Smooth muscle cell (in vitro differentiated cells): ENCODE results near the gene TRIM50. TPM values are rescaled to one million over a fixed set of nuclear protein-coding genes. Genes with fewer than 3 reads are reported as not detected.
"Not testable (repeated sequence)": the region's sequence is repeated elsewhere in the genome, so short reads cannot be mapped to it uniquely, and the experiment has no call there.

Source experiments
- DNase-seq: peaks from one replicate; lab custom pipeline; 2025; ENCODE audit not compliant: unreplicated experiment; lab: John Stamatoyannopoulos, UW
- H2AFZ ChIP-seq: fragments of 200-600 bp; sonication (generic); 2 replicates; pipeline ENCODE4 v1.6.0; 2016; ENCODE audit warnings: antibody characterized with exemption, low read depth, mild to moderate bottlenecking
- H3F3A ChIP-seq: fragments of 200-600 bp; sonication (generic); 2 replicates; pipeline ENCODE4 v1.6.0; 2017; ENCODE audit warnings: antibody characterized with exemption, low read depth
- H3K27ac ChIP-seq: fragments of 200-600 bp; sonication (generic); 2 replicates; pipeline ENCODE4 v1.5.1; 2016; ENCODE audit warnings: low read depth, mild to moderate bottlenecking
- H3K27me3 ChIP-seq: fragments of 200-600 bp; sonication (generic); 2 replicates; pipeline ENCODE4 v1.6.1; 2016; ENCODE audit warnings: low read depth, mild to moderate bottlenecking
- H3K36me3 ChIP-seq: fragments of 200-600 bp; sonication (generic); 2 replicates; pipeline ENCODE4 v1.5.1; 2016; ENCODE audit warnings: low read depth
- H3K4me1 ChIP-seq: fragments of 200-600 bp; sonication (generic); 2 replicates; pipeline ENCODE4 v1.5.1; 2016; ENCODE audit warnings: low read depth
- H3K4me2 ChIP-seq: fragments of 200-600 bp; sonication (generic); 2 replicates; pipeline ENCODE4 v1.6.0; 2016; ENCODE audit warnings: mild to moderate bottlenecking
- H3K4me3 ChIP-seq: fragments of 200-600 bp; sonication (generic); 2 replicates; pipeline ENCODE4 v1.5.1; 2016; ENCODE audit warnings: mild to moderate bottlenecking
- H3K79me2 ChIP-seq: fragments of 200-600 bp; sonication (generic); 2 replicates; pipeline ENCODE4 v1.6.0; 2016; ENCODE audit warnings: low read depth, mild to moderate bottlenecking
- H3K9ac ChIP-seq: fragments of 200-600 bp; sonication (generic); 2 replicates; pipeline ENCODE4 v1.6.0; 2016; ENCODE audit warnings: low read depth
- H3K9me3 ChIP-seq: fragments of 200-600 bp; sonication (generic); replicated peaks from 2 replicates; pipeline ENCODE4 v1.5.1; 2016; ENCODE audit warnings: low read depth
- H4K20me1 ChIP-seq: fragments of 200-600 bp; sonication (generic); 2 replicates; pipeline ENCODE4 v1.6.0; 2016; ENCODE audit warnings: low read depth
- CTCF ChIP-seq: fragments of 200-600 bp; sonication (generic); IDR thresholded peaks from 2 replicates; pipeline ENCODE4 v1.5.1; 2017; ENCODE audit warnings: borderline replicate concordance, mild to moderate bottlenecking, antibody characterized with exemption; ENCODE audit not compliant: insufficient read depth, poor library complexity, severe bottlenecking
- WGBS: methylation state at CpG from one replicate; pipeline ENCODE4 v1.1.7; 2016; ENCODE audit warnings: low lambda C conversion rate; 5-methylcytosine and 5-hydroxymethylcytosine counted together
- polyA plus RNA-seq: library from polyadenylated mRNA; unstranded; fragments of >200 nt; fragmentation: Nextera tagmentation; extraction: Ambion mirVana; gene quantifications from 2 replicates; pipeline ENCODE4 v1.2.1, GENCODE V29; 2016
- total RNA-seq: library from RNA; depleted of rRNA; stranded (reverse); fragments of >200 nt; gene quantifications from 2 replicates; pipeline ENCODE4 v1.2.3, GENCODE V29; 2014

The TRIM50 gene
- total and polyA plus RNA-seq, 2 experiments from 2014 or later, result not detected

- 94% methylated on average over 37 of the region's 48 CpGs for WGBS
- no peak overlapping the region for H3K4me3 ChIP-seq
- TF ChIP-seq CTCF, result no peak
Measured at GRCh38 chr7:73312831-73313520, 14.9 kb downstream of the TRIM50 start.

GRCh38 chr7:73311421-73311820, 16.5 kb downstream of the TRIM50 start:
- not testable (repeated sequence) for H3K27ac ChIP-seq, H3K9me3 ChIP-seq, H3F3A ChIP-seq, H3K4me3 ChIP-seq, H3K4me2 ChIP-seq, H3K36me3 ChIP-seq, H3K27me3 ChIP-seq, H3K9ac ChIP-seq, H4K20me1 ChIP-seq, H3K4me1 ChIP-seq, DNase-seq, H3K79me2 ChIP-seq, H2AFZ ChIP-seq
- WGBS, result 74% methylated on average over 7 of the region's 7 CpGs

More at GRCh38 chr7:73312831-73313520, 14.9 kb downstream of the TRIM50 start:
- H3K9me3 ChIP-seq, result no peaks in the 10 kb centered on the region
- no peak for DNase-seq
- no peaks in the 10 kb centered on the region for H4K20me1 ChIP-seq
- H3K79me2 ChIP-seq, result peaks cover 7% of the 10 kb centered on the region
- H3K9ac ChIP-seq, result no peak overlapping the region
- H3K36me3 ChIP-seq, result no peaks in the 10 kb centered on the region
- H3F3A ChIP-seq, result no peaks in the 10 kb centered on the region
- no peak overlapping the region for H2AFZ ChIP-seq
- H3K27ac ChIP-seq, result no peak overlapping the region
- H3K4me2 ChIP-seq, result no peak overlapping the region
- no peaks in the 10 kb centered on the region for H3K27me3 ChIP-seq
- H3K4me1 ChIP-seq, result peaks cover 5% of the 10 kb centered on the region

- H4K20me1 ChIP-seq, result no peaks in the 10 kb centered on the region
- peak; percentile 24 for DNase-seq
- H2AFZ ChIP-seq, result peak within 1 kb of the TSS; percentile 68
- H3K27me3 ChIP-seq, result no peaks in the 10 kb centered on the region
- no peak within 1 kb of the TSS for H3K27ac ChIP-seq
- peak within 1 kb of the TSS; percentile 60 for H3K9ac ChIP-seq
- H3K4me1 ChIP-seq, result peaks cover 5% of the 10 kb centered on the region
- H3K36me3 ChIP-seq, result no peaks in the 10 kb centered on the region
- 15% methylated on average over 39 of the region's 40 CpGs for WGBS
- peak within 1 kb of the TSS; percentile 71 for H3K4me3 ChIP-seq
- peak within 1 kb of the TSS; percentile 92 for H3K4me2 ChIP-seq
- H3K79me2 ChIP-seq, result peaks cover 7% of the 10 kb centered on the region
- no peaks in the 10 kb centered on the region for H3F3A ChIP-seq
- no peak for TF ChIP-seq CTCF
- H3K9me3 ChIP-seq, result no peaks in the 10 kb centered on the region
Measured at GRCh38 chr7:73308665-73309214, 19.1 kb downstream of the TRIM50 start, which contains the start of gene NSUN5. NSUN5 (minus strand) TSS chr7:73308826; CDS start chr7:73308790, 36 bp downstream.

- Histone ChIP-seq H3K9me3 (no peaks in the 10 kb centered on the region), H3K79me2 (peaks cover 7% of the 10 kb centered on the region), H3K4me2 (peak overlapping the region; percentile 92), H3K27ac (no peak overlapping the region), H3K36me3 (no peaks in the 10 kb centered on the region), H3K4me1 (peaks cover 5% of the 10 kb centered on the region), H3K27me3 (no peaks in the 10 kb centered on the region), H3F3A (no peaks in the 10 kb centered on the region), H3K9ac (peak overlapping the region; percentile 60), H2AFZ (peak overlapping the region; percentile 68), H4K20me1 (no peaks in the 10 kb centered on the region), H3K4me3 (peak overlapping the region; percentile 71)
- TF ChIP-seq CTCF, result no peak
- DNase-seq, result no peak
- WGBS, result 13% methylated on average over 29 of the region's 43 CpGs
Measured at GRCh38 chr7:73308074-73308664, 19.7 kb downstream of the TRIM50 start.
